Activated CD4-positive, alpha-beta memory T cell treated with anti-CD3 and anti-CD28 coated beads, Interleukin-2, amount 10 ng/mL, durations not matched to agents 7 days and 5 days (primary cell): ENCODE measurements around the gene TRIM8. TPM values are rescaled to one million over a fixed set of nuclear protein-coding genes. Genes with fewer than 3 reads are reported as not detected.
"Not testable (repeated sequence)": the region's sequence is repeated elsewhere in the genome, so short reads cannot be mapped to it uniquely, and the experiment has no call there.

Source experiments
- CTCF ChIA-PET: fragments of 350-600 bp; sonication (Branson Sonifier 250); formaldehyde crosslinking; loops from one replicate; lab custom pipeline; 2021; ENCODE audit warnings: antibody characterized with exemption, inconsistent platforms; lab: Charles Lee
- POLR2A ChIA-PET: fragments of 350-600 bp; sonication (Branson Sonifier 250); formaldehyde crosslinking; loops from one replicate; lab custom pipeline; 2021; ENCODE audit warnings: antibody characterized with exemption; lab: Charles Lee
- DNase-seq: peaks from one replicate; pipeline ENCODE4 v3.0.0-alpha.2; 2020
- H3K27ac Mint-ChIP-seq: one replicate; pipeline ENCODE4 v1.8.0; 2021; ENCODE audit warnings: mild to moderate bottlenecking, mixed read lengths
- H3K27me3 Mint-ChIP-seq: one replicate; pipeline ENCODE4 v1.8.0; 2021; ENCODE audit warnings: mixed read lengths
- H3K36me3 Mint-ChIP-seq: one replicate; pipeline ENCODE4 v1.8.0; 2021; ENCODE audit warnings: low read depth, mixed read lengths
- H3K4me1 Mint-ChIP-seq: one replicate; pipeline ENCODE4 v1.8.0; 2021; ENCODE audit warnings: mixed read lengths
- H3K4me3 Mint-ChIP-seq: one replicate; pipeline ENCODE4 v1.8.0; 2021; ENCODE audit warnings: mild to moderate bottlenecking, mixed read lengths
- H3K9me3 Mint-ChIP-seq: one replicate; pipeline ENCODE4 v1.8.0; 2021; ENCODE audit warnings: mixed read lengths
- total RNA-seq, 2 experiments: library from RNA; stranded (reverse); gene quantifications; one replicate each; pipeline ENCODE4 v1.2.3, GENCODE V29; 2021

Gene TRIM8
- total RNA-seq, 2 experiments from 2014 or later = 53.0 to 56.0 TPM

GRCh38 chr10:102657451-102657850 is 13.2 kb downstream of the TRIM8 start:
- Mint-ChIP-seq H3K27me3 (no peaks in the 10 kb centered on the region), H3K9me3 (no peaks in the 10 kb centered on the region), H3K27ac (peak overlapping the region; percentile 16), H3K36me3 (peaks cover 49% of the 10 kb centered on the region), H3K4me3 (no peak overlapping the region), H3K4me1 (peaks cover 72% of the 10 kb centered on the region)
- CTCF ChIA-PET = interaction anchor here (0.9 kb wide), 1 partner anchor 56 kb away, joined by 4 read pairs; the partner anchor contains the start of gene ARL3
- no peak for DNase-seq
- POLR2A ChIA-PET = interaction anchor here (3.3 to 11.3 kb wide), 3 partner anchors 11 to 55 kb away, joined by 10 to 106 read pairs (median 70); partner anchors contain the start of genes ARL3, SFXN2 and TRIM8

DNA sequence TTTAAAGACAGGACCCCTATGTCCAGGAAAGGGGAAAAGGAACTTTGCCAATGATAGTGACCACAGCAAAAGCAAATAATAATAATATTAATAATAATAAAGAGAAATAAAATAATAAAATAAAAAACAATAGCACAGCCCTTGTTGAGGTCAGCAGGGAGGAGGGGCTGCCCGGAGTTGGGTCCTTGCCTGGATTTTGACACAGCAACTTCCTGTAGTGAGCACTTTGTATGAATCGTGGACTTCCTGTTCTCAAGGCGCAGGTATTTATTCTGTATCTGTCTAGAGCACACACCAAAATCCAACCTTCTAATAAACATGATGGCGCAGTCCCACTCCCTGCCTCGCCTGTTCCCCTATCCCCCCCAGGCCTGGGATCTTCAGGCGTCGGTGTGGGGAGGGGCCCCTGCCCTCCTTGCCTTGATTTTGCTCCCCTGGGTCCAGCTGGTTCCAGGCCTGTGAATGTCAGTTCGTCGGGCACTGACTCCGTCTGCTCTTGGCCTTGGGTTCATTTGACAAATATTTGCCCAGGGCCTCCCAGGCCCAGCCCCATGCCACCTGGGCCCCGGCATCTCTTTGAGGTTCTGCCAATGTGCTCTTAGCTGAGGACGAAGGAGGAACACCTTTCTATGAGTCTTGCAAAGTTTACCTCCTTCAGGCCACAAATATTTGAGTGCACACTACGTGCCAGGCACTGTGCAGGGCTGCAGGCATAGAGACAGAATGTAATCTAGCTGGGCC is 13.9 kb downstream of the TRIM8 start:
- Mint-ChIP-seq H3K27ac (peak overlapping the region; percentile 63), H3K4me3 (no peak overlapping the region), H3K27me3 (no peaks in the 10 kb centered on the region), H3K4me1 (peaks cover 67% of the 10 kb centered on the region), H3K36me3 (peaks cover 43% of the 10 kb centered on the region), H3K9me3 (no peaks in the 10 kb centered on the region)
- no peak for DNase-seq
- CTCF ChIA-PET = interaction anchor here (1.0 to 1.5 kb wide), 3 partner anchors 12 to 17 kb away, joined by 3 to 5 read pairs (median 4); partner anchors contain the start of gene TRIM8
- POLR2A ChIA-PET = interaction anchor here (1.4 to 11.3 kb wide), 6 partner anchors 7 to 54 kb away, joined by 7 to 106 read pairs (median 48); partner anchors contain the start of genes ARL3, SFXN2 and TRIM8

DNA sequence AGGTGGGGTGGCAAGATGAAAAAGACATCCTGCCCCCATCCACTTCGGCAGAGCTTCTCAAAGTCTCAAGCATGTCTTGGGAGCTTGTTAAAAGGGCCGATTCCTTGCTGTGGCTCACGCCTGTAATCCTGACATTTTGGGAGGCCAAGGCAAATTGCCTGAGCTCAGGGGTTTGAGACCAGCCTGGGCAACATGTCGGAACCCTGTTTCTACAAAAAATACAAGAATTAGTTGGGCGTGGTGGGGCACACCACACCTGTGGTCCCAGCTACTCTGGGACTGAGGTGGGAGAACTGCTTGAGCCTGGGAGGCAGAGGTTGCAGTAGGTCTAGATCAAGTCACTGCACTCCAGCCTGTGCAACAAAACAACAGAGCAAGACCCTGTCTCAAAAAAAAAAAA is 14.5 kb downstream of the TRIM8 start:
- DNase-seq = no peak
- Mint-ChIP-seq H3K36me3 (peaks cover 37% of the 10 kb centered on the region), H3K4me1 (peaks cover 60% of the 10 kb centered on the region), H3K9me3 (no peaks in the 10 kb centered on the region), H3K27me3 (no peaks in the 10 kb centered on the region), H3K27ac (peak overlapping the region; percentile 63), H3K4me3 (no peak overlapping the region)
- ChIA-PET CTCF (interaction anchor here (1.0 to 1.5 kb wide), 3 partner anchors 11 to 16 kb away, joined by 3 to 5 read pairs (median 4); partner anchors contain the start of gene TRIM8), POLR2A (interaction anchor here (1.4 to 11.3 kb wide), 6 partner anchors 8 to 53 kb away, joined by 7 to 106 read pairs (median 48); partner anchors contain the start of genes ARL3, SFXN2 and TRIM8)

DNA sequence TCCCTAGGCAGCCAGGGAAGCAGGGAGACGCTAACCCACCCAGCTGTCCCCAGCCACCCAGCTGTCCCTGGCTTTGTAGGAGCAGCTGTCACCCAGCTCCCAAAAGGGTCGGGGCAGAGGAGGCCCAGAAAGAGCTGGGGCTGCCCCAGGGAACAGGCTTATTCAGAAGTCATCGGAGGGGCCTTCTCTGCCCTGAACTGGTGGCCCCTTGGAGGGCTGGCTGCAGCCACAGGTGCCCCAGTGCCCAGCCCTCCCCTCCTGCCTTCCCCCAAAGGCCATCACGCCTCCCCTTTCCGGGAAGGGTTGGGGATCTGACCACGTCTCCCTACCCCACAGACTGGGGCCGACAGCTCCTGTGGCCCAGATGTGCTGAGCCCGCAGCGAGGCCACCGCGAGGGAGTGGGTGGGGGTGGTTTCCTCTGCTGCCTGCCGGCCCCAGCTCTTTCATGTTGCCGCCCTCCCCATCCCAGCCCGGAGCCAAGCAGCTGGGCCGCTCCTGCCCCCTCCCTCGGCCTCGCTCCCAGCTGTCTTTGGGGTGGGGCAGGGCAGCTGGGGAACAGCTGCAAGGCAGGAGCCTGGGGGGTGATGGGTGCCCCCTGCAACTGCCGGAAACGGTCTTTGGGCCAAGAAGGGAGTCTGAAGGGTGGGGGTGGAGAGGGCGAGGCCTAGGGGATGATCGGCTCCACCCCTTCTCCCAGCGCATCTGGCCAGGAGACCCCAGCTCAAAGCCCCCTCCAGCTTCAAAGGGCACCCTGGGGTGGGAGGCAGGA is 16.8 kb downstream of the TRIM8 start:
- ChIA-PET CTCF (interaction anchor here (0.6 to 3.0 kb wide), 8 partner anchors 9 to 374 kb away, joined by 3 to 22 read pairs (median 8); partner anchors contain the start of genes ARL3, SFXN2, SUFU and TRIM8), POLR2A (interaction anchor here (1.1 to 11.3 kb wide), 9 partner anchors 9 to 51 kb away, joined by 3 to 106 read pairs (median 19); partner anchors contain the start of genes ARL3, SFXN2 and TRIM8)
- H3K4me1 Mint-ChIP-seq = peaks cover 51% of the 10 kb centered on the region
- no peaks in the 10 kb centered on the region for H3K27me3 Mint-ChIP-seq
- peak overlapping the region; percentile 47 for H3K4me3 Mint-ChIP-seq
- H3K9me3 Mint-ChIP-seq = no peaks in the 10 kb centered on the region
- peak overlapping the region; percentile 85 for H3K27ac Mint-ChIP-seq
- peak; percentile 77 for DNase-seq
- H3K36me3 Mint-ChIP-seq = peaks cover 20% of the 10 kb centered on the region

- H3K9me3 Mint-ChIP-seq = no peaks in the 10 kb centered on the region
- H3K4me3 Mint-ChIP-seq = peak overlapping the region; percentile 47
- ChIA-PET CTCF (interaction anchor here (1.0 to 3.0 kb wide), 6 partner anchors 9 to 157 kb away, joined by 4 to 22 read pairs (median 13); partner anchors contain the start of genes ARL3, SFXN2, SUFU and TRIM8), POLR2A (interaction anchor here (1.1 to 11.3 kb wide), 9 partner anchors 8 to 51 kb away, joined by 3 to 106 read pairs (median 19); partner anchors contain the start of genes ARL3, SFXN2 and TRIM8)
- peaks cover 20% of the 10 kb centered on the region for H3K36me3 Mint-ChIP-seq
- DNase-seq = no peak
- no peaks in the 10 kb centered on the region for H3K27me3 Mint-ChIP-seq
- peaks cover 51% of the 10 kb centered on the region for H3K4me1 Mint-ChIP-seq
- peak overlapping the region; percentile 85 for H3K27ac Mint-ChIP-seq
Measured at GRCh38 chr10:102661658-102662028, 17.4 kb downstream of the TRIM8 start.

DNA sequence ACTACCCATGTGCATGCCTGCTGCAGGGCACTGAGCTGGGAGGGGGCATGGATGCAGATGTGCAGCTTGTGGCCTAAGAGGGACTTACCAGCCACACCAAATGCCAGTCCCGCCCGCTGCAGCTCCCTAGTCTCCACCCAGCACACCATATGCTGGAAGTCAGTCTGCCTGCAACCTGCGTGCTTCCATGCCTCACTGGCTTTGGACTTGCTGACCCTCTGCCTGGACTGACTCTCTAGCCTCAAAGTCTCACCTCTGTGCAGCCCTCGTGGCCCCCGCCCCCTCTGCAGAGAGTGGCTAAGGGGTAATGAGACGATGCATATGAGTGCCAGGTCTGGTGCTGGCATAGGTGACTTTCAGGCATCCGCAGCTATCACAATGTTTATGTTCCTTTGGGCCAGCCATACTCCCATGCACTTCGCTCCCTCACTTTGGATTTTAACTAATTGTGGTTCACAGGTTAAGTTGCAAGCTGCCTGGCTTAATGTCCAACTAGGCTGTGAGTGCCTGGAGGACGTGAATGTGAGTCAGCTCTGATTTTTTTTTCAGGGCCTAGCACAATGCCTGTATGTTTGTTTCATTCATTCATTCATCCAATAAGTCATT is 21.7 kb downstream of the TRIM8 start:
- peaks cover 25% of the 10 kb centered on the region for H3K4me1 Mint-ChIP-seq
- no peak overlapping the region for H3K27ac Mint-ChIP-seq
- no peaks in the 10 kb centered on the region for H3K27me3 Mint-ChIP-seq
- no peak for DNase-seq
- POLR2A ChIA-PET = interaction anchor here (1.1 to 8.6 kb wide), 2 partner anchors 20 to 48 kb away, joined by 3 to 82 read pairs; partner anchors contain the start of genes ARL3 and TRIM8
- CTCF ChIA-PET = interaction anchor here (1.3 kb wide), 1 partner anchor 48 kb away, joined by 5 read pairs; the partner anchor contains the start of genes ARL3 and SFXN2
- H3K9me3 Mint-ChIP-seq = no peaks in the 10 kb centered on the region
- no peaks in the 10 kb centered on the region for H3K36me3 Mint-ChIP-seq
- no peak overlapping the region for H3K4me3 Mint-ChIP-seq

- H3K27me3 Mint-ChIP-seq, H3K27ac Mint-ChIP-seq, H3K9me3 Mint-ChIP-seq, H3K4me3 Mint-ChIP-seq, CTCF ChIA-PET, H3K36me3 Mint-ChIP-seq, DNase-seq: not testable (repeated sequence)
- peaks cover 11% of the 10 kb centered on the region for H3K4me1 Mint-ChIP-seq
- POLR2A ChIA-PET = interaction anchor here (1.5 to 8.6 kb wide), 3 partner anchors 12 to 22 kb away, joined by 3 to 82 read pairs (median 4); partner anchors contain the start of gene TRIM8
Measured at GRCh38 chr10:102667411-102667810, 23.1 kb downstream of the TRIM8 start.

GRCh38 chr10:102668326-102669107 is 24.2 kb downstream of the TRIM8 start:
- no peak for DNase-seq
- Mint-ChIP-seq H3K27ac (no peak overlapping the region), H3K4me3 (no peak overlapping the region), H3K27me3 (no peaks in the 10 kb centered on the region), H3K36me3 (no peaks in the 10 kb centered on the region), H3K4me1 (peaks cover 15% of the 10 kb centered on the region), H3K9me3 (no peaks in the 10 kb centered on the region)
- POLR2A ChIA-PET = interaction anchor here (2.1 to 8.6 kb wide), 4 partner anchors 8 to 45 kb away, joined by 7 to 82 read pairs (median 22); partner anchors contain the start of genes ARL3, SFXN2 and TRIM8
- CTCF ChIA-PET = interaction anchor here (0.6 to 3.4 kb wide), 4 partner anchors 16 to 45 kb away, joined by 3 to 20 read pairs (median 16); partner anchors contain the start of genes ARL3, SFXN2 and TRIM8

- CTCF ChIA-PET = interaction anchor here (0.7 to 3.4 kb wide), 13 partner anchors 9 to 85 kb away, joined by 3 to 22 read pairs (median 6); partner anchors contain the start of genes ARL3, SFXN2 and TRIM8
- no peak for DNase-seq
- no peak overlapping the region for H3K4me3 Mint-ChIP-seq
- POLR2A ChIA-PET = interaction anchor here (1.0 to 8.6 kb wide), 5 partner anchors 9 to 165 kb away, joined by 3 to 82 read pairs (median 19); partner anchors contain the start of genes ARL3, SFXN2 and TRIM8
- H3K27ac Mint-ChIP-seq = no peak overlapping the region
- no peaks in the 10 kb centered on the region for H3K9me3 Mint-ChIP-seq
- H3K4me1 Mint-ChIP-seq = peaks cover 24% of the 10 kb centered on the region
- H3K27me3 Mint-ChIP-seq = no peaks in the 10 kb centered on the region
- H3K36me3 Mint-ChIP-seq = no peaks in the 10 kb centered on the region
Measured at GRCh38 chr10:102669206-102670064, 25.2 kb downstream of the TRIM8 start.

DNA sequence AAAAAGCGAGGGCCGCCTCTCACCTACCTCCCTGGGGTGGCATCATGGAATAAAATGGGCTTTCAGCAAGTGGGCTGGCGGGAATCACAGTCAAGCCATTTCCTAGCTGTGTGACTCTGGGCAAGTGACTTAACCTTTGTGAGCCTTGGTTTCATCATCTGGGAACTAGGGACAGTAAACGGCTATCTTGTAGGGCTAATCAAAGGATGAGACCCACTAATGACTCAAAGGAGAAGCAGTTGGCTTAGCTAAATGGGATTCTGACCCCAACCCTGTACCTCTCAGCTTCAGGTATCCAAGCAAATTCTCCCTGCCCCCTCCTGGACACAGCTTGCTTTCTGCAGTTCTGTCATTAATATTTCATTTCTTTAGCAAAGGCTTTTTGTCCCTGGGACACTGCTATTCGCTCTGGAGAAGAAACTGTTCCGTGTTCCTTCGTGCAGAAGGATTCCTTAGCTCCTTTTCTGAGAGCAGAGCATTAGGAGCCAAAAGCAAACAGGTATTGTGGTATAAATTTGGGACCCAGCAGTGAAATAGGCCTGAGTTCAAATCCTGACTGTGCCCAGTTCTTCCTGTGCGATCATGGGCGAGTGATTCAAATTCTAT is 25.9 kb downstream of the TRIM8 start:
- ChIA-PET CTCF (interaction anchor here (0.7 to 3.4 kb wide), 12 partner anchors 9 to 86 kb away, joined by 4 to 22 read pairs (median 7); partner anchors contain the start of genes ARL3, SFXN2 and TRIM8), POLR2A (interaction anchor here (1.0 to 8.6 kb wide), 5 partner anchors 9 to 166 kb away, joined by 3 to 82 read pairs (median 19); partner anchors contain the start of genes ARL3, SFXN2 and TRIM8)
- Mint-ChIP-seq H3K9me3 (no peaks in the 10 kb centered on the region), H3K4me1 (peaks cover 32% of the 10 kb centered on the region), H3K27me3 (no peaks in the 10 kb centered on the region), H3K27ac (no peak overlapping the region), H3K4me3 (no peak overlapping the region), H3K36me3 (no peaks in the 10 kb centered on the region)
- no peak for DNase-seq
